Measurements from ENCODE around the gene VPS33B.
A peak's percentile ranks its signal among the peaks of the same experiment; 100 is the strongest.
"Not testable (repeated sequence)": the region's sequence is repeated elsewhere in the genome, so short reads cannot be mapped to it uniquely, and the experiment has no call there.

Gene VPS33B

GRCh38 chr15:91022075-91022831 lies at the start of gene VPS33B:
VPS33B (minus strand) TSS chr15:91022594; CDS start chr15:91022249, 345 bp downstream.
- peak; percentile 75 for DNase-seq (ENCODE audit: low spot score)

- no peak for DNase-seq (ENCODE audit: low spot score)
These were observed 49.8 kb upstream of the VPS33B start for GRCh38 chr15:91072161-91072560.

GRCh38 chr15:91070872-91071271 lies 48.5 kb upstream of the VPS33B start:
- DNase-seq (ENCODE audit: low spot score) = no peak

- no peak for DNase-seq (ENCODE audit: low spot score)
These were observed 46.6 kb upstream of the VPS33B start for GRCh38 chr15:91068966-91069365.

- no peak for DNase-seq (ENCODE audit: low spot score)
These were observed 46.0 kb upstream of the VPS33B start for GRCh38 chr15:91068436-91068835.

- no peak for DNase-seq (ENCODE audit: low spot score)
These were observed 44.6 kb upstream of the VPS33B start for GRCh38 chr15:91067036-91067435.

GRCh38 chr15:91065505-91065904 lies 43.1 kb upstream of the VPS33B start:
- DNase-seq (ENCODE audit: low spot score) = no peak

- DNase-seq (ENCODE audit: low spot score) = no peak
These were observed 39.6 kb upstream of the VPS33B start for GRCh38 chr15:91061997-91062396.

GRCh38 chr15:91061230-91061629 lies 38.8 kb upstream of the VPS33B start:
- no peak for DNase-seq (ENCODE audit: low spot score)

GRCh38 chr15:91055548-91056331 lies 33.3 kb upstream of the VPS33B start:
- peak; percentile 68 for DNase-seq (ENCODE audit: low spot score)

GRCh38 chr15:91054816-91055215 lies 32.4 kb upstream of the VPS33B start:
- no peak for DNase-seq (ENCODE audit: low spot score)

- no peak for DNase-seq (ENCODE audit: low spot score)
These were observed 28.9 kb upstream of the VPS33B start for GRCh38 chr15:91051248-91051647.

- DNase-seq (ENCODE audit: low spot score) = no peak
These were observed 27.7 kb upstream of the VPS33B start for GRCh38 chr15:91050128-91050455.

GRCh38 chr15:91049378-91050127 lies 27.2 kb upstream of the VPS33B start:
- peak; percentile 73 for DNase-seq (ENCODE audit: low spot score)

GRCh38 chr15:91047545-91048199 lies 25.3 kb upstream of the VPS33B start:
- DNase-seq (ENCODE audit: low spot score) = no peak

GRCh38 chr15:91046056-91046455 lies 23.7 kb upstream of the VPS33B start:
- DNase-seq (ENCODE audit: low spot score) = not testable (repeated sequence)

GRCh38 chr15:91045065-91045464 lies 22.7 kb upstream of the VPS33B start:
- no peak for DNase-seq (ENCODE audit: low spot score)

GRCh38 chr15:91043202-91043874 lies 20.9 kb upstream of the VPS33B start:
- DNase-seq (ENCODE audit: low spot score) = no peak

GRCh38 chr15:91040856-91041255 lies 18.5 kb upstream of the VPS33B start:
- DNase-seq (ENCODE audit: low spot score) = no peak

- no peak for DNase-seq (ENCODE audit: low spot score)
These were observed 17.6 kb upstream of the VPS33B start for GRCh38 chr15:91039996-91040395.

GRCh38 chr15:91032919-91033803 lies 10.8 kb upstream of the VPS33B start:
- DNase-seq (ENCODE audit: low spot score) = peak; percentile 51
